K562 (cell line): ENCODE measurements around the gene CD72. TPM values are rescaled to one million over a fixed set of nuclear protein-coding genes. Genes with fewer than 3 reads are reported as not detected.

Experiments used
- POLR2G ChIP-seq: fragments of 200-400 bp; formaldehyde crosslinking; IDR thresholded peaks from 2 replicates; pipeline ENCODE4 v1.6.1; 2017; ENCODE audit warnings: low read depth, mild to moderate bottlenecking, antibody characterized with exemption, low read length, moderate library complexity
- polyA plus RNA-seq, 8 experiments: library from polyadenylated mRNA; depleted of rRNA in 4 of 8; stranded (reverse) in 5 of 8; unstranded in 3 of 8; fragments of >200 nt; fragmentation: Nextera tagmentation in 2 of 8; fragmentation: Illumina TruSeq in 1 of 8; extraction: Ambion mirVana in 2 of 8; extraction: Trizol in 1 of 8; gene quantifications; 2 replicates each; pipeline versions ENCODE4 v1.2.1 to v1.2.3, GENCODE V29; 2011 to 2014; ENCODE audit warnings: inconsistent platforms in 1 of 8, missing spikeins in 1 of 8
- total RNA-seq, 7 experiments: library from RNA; depleted of rRNA in 6 of 7; stranded (reverse); fragments of >200 nt in 6 of 7; fragmentation: Illumina TruSeq in 2 of 7; extraction: Trizol in 2 of 7; gene quantifications; 2 replicates each; pipeline versions ENCODE4 v1.2.1 to v1.2.3, GENCODE V29; 2011 to 2021; ENCODE audit warnings: low replicate concordance in 1 of 7
- TF ChIP-seq, protein P1 (sequence below), 2 experiments: fragments of 450-650 bp; formaldehyde crosslinking in 1 of 2; IDR thresholded peaks; 2 replicates each; pipeline versions ENCODE4 v1.4.0 to v1.6.1; 2014 to 2020; ENCODE audit warnings: mild to moderate bottlenecking in 2 of 2, borderline replicate concordance in 1 of 2, low read depth in 1 of 2
- TF ChIP-seq, protein P2 (sequence below): fragments of 250-450 bp; sonication (Bioruptor Pico); IDR thresholded peaks from 2 replicates; pipeline ENCODE4 v1.9.0; 2021; ENCODE audit warnings: mild to moderate bottlenecking, inconsistent platforms
- TF ChIP-seq, protein P3 (sequence below): fragments of 250-450 bp; sonication (Bioruptor Pico); IDR thresholded peaks from 2 replicates; pipeline ENCODE4 v1.8.0; 2022; ENCODE audit warnings: inconsistent platforms
- TF ChIP-seq, protein P4 (sequence below): fragments of 450-650 bp; conservative IDR thresholded peaks from 2 replicates; pipeline ENCODE4 v1.6.1; 2016; ENCODE audit warnings: missing genetic modification characterization, low read depth, mild to moderate bottlenecking, control low read depth, missing compliant biosample characterization

CD72 gene
- total and polyA plus RNA-seq, 9 of the 15 experiments (the other 6 are each of a cell fraction or from before 2014, with no cell fraction given) = 0.11 to 0.78 (median 0.27) TPM; not detected in 1

DNA sequence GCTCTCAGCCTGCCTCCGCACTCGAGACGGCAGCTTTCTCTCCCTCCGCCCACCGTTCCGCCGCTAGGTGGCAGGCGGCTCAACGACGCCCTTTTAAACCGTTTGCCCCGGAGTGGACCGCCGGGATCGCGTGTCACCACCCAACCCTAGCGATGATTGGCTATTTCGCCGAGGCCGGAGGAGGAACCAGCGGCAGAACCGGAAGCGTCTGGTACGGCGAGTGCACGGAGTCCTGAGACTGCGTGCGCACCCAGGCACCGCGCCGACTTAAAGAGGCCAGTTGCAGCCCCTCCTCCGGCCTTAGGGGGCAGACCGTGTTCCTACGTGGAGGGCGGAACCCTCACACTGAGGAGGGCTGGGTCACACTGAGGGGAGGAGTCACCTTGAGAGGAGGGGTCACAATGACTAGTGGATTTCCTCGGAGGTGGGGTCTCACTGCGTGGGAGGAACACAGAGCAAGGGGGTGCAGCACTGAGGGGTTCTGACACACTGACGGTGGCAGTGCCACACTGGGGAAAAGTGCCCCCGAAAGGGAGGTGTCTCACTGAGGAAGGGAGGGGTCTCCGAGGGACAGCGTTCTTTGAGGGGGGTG, 14.1 kb downstream of the CD72 start (continued):
- TF ChIP-seq, protein P1, sequence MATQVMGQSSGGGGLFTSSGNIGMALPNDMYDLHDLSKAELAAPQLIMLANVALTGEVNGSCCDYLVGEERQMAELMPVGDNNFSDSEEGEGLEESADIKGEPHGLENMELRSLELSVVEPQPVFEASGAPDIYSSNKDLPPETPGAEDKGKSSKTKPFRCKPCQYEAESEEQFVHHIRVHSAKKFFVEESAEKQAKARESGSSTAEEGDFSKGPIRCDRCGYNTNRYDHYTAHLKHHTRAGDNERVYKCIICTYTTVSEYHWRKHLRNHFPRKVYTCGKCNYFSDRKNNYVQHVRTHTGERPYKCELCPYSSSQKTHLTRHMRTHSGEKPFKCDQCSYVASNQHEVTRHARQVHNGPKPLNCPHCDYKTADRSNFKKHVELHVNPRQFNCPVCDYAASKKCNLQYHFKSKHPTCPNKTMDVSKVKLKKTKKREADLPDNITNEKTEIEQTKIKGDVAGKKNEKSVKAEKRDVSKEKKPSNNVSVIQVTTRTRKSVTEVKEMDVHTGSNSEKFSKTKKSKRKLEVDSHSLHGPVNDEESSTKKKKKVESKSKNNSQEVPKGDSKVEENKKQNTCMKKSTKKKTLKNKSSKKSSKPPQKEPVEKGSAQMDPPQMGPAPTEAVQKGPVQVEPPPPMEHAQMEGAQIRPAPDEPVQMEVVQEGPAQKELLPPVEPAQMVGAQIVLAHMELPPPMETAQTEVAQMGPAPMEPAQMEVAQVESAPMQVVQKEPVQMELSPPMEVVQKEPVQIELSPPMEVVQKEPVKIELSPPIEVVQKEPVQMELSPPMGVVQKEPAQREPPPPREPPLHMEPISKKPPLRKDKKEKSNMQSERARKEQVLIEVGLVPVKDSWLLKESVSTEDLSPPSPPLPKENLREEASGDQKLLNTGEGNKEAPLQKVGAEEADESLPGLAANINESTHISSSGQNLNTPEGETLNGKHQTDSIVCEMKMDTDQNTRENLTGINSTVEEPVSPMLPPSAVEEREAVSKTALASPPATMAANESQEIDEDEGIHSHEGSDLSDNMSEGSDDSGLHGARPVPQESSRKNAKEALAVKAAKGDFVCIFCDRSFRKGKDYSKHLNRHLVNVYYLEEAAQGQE (IDR thresholded peaks at IDR 0.05; ENCODE audit: borderline replicate concordance) = peak; percentile 72
- TF ChIP-seq, protein P1 (CRISPR knock-in tag; IDR thresholded peaks at IDR 0.05; ENCODE audit: low read depth) = 0 out of 2 replicates have a peak, but pooled peaks have one; percentile 40
- peak; percentile 82 for TF ChIP-seq POLR2G
- TF ChIP-seq, protein P2, sequence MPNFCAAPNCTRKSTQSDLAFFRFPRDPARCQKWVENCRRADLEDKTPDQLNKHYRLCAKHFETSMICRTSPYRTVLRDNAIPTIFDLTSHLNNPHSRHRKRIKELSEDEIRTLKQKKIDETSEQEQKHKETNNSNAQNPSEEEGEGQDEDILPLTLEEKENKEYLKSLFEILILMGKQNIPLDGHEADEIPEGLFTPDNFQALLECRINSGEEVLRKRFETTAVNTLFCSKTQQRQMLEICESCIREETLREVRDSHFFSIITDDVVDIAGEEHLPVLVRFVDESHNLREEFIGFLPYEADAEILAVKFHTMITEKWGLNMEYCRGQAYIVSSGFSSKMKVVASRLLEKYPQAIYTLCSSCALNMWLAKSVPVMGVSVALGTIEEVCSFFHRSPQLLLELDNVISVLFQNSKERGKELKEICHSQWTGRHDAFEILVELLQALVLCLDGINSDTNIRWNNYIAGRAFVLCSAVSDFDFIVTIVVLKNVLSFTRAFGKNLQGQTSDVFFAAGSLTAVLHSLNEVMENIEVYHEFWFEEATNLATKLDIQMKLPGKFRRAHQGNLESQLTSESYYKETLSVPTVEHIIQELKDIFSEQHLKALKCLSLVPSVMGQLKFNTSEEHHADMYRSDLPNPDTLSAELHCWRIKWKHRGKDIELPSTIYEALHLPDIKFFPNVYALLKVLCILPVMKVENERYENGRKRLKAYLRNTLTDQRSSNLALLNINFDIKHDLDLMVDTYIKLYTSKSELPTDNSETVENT (CRISPR knock-in tag) = no peak
- TF ChIP-seq, protein P3, sequence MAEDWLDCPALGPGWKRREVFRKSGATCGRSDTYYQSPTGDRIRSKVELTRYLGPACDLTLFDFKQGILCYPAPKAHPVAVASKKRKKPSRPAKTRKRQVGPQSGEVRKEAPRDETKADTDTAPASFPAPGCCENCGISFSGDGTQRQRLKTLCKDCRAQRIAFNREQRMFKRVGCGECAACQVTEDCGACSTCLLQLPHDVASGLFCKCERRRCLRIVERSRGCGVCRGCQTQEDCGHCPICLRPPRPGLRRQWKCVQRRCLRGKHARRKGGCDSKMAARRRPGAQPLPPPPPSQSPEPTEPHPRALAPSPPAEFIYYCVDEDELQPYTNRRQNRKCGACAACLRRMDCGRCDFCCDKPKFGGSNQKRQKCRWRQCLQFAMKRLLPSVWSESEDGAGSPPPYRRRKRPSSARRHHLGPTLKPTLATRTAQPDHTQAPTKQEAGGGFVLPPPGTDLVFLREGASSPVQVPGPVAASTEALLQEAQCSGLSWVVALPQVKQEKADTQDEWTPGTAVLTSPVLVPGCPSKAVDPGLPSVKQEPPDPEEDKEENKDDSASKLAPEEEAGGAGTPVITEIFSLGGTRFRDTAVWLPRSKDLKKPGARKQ = no peak
- TF ChIP-seq, protein P4, sequence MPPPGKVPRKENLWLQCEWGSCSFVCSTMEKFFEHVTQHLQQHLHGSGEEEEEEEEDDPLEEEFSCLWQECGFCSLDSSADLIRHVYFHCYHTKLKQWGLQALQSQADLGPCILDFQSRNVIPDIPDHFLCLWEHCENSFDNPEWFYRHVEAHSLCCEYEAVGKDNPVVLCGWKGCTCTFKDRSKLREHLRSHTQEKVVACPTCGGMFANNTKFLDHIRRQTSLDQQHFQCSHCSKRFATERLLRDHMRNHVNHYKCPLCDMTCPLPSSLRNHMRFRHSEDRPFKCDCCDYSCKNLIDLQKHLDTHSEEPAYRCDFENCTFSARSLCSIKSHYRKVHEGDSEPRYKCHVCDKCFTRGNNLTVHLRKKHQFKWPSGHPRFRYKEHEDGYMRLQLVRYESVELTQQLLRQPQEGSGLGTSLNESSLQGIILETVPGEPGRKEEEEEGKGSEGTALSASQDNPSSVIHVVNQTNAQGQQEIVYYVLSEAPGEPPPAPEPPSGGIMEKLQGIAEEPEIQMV (tag) = no peak
